Thyroid gland (tissue), 4 donors: ENCODE results near the gene HNRNPF. TPM values are rescaled to one million over a fixed set of nuclear protein-coding genes. Genes with fewer than 3 reads are reported as not detected.
A peak's percentile ranks its signal among the peaks of the same experiment; 100 is the strongest.
"Not testable (repeated sequence)": the region's sequence is repeated elsewhere in the genome, so short reads cannot be mapped to it uniquely, and the experiment has no call there.

Experiments used
- DNase-seq, 2 donors: peaks; one replicate each; pipeline ENCODE4 v3.0.0-alpha.2; 2019
- H3K27ac ChIP-seq, 3 donors: fragments of 200-600 bp; sonication (generic); 1 replicate in 2 of 3; 2 replicates in 1 of 3; pipeline ENCODE4 v1.5.1; 2016 to 2019; ENCODE audit warnings: mild to moderate bottlenecking in 1 of 3, moderate library complexity in 1 of 3
- H3K27me3 ChIP-seq: fragments of 200-600 bp; sonication (generic); one replicate; pipeline ENCODE4 v1.5.1; 2019
- H3K36me3 ChIP-seq, 2 donors: fragments of 200-600 bp; sonication (generic); one replicate each; pipeline ENCODE4 v1.5.1; 2016 to 2019
- H3K4me1 ChIP-seq, 2 donors: fragments of 200-600 bp; sonication (generic); one replicate each; pipeline ENCODE4 v1.5.1; 2017 to 2019
- H3K4me3 ChIP-seq, 3 donors: fragments of 200-600 bp; sonication (generic); replicated peaks in 1 of 3; 1 replicate in 2 of 3; 2 replicates in 1 of 3; pipeline ENCODE4 v1.5.1; 2016; ENCODE audit warnings: mild to moderate bottlenecking in 1 of 3
- H3K9me3 ChIP-seq: fragments of 200-600 bp; sonication (generic); one replicate; pipeline ENCODE4 v1.5.1; 2017
- CTCF ChIP-seq, 6 experiments: fragments of 200-600 bp in 3 of 6; fragments of 450-650 bp in 3 of 6; sonication (generic) in 3 of 6; IDR thresholded peaks; one replicate each; pipeline ENCODE4 v1.5.1; 2016 to 2019; ENCODE audit warnings: antibody characterized with exemption in 6 of 6, mild to moderate bottlenecking in 2 of 6, inconsistent platforms in 1 of 6, moderate library complexity in 1 of 6
- POLR2A ChIP-seq, 2 donors: fragments of 450-650 bp; IDR thresholded peaks; one replicate each; pipeline ENCODE4 v1.6.1; 2017; ENCODE audit warnings: antibody characterized with exemption in 2 of 2, mild to moderate bottlenecking in 2 of 2, moderate library complexity in 1 of 2
- WGBS, 2 donors: methylation state at CpG; one replicate each; pipeline ENCODE4 v1.1.5; 2017; 5-methylcytosine and 5-hydroxymethylcytosine counted together
- intact Hi-C: fragments of 100-400 bp; cut with DNase I; formaldehyde crosslinking; loops from one replicate; pipeline ENCODE4 v1.15.1; 2023
- total RNA-seq, 4 donors: library from RNA; depleted of rRNA; stranded (reverse); fragments of >200 nt; gene quantifications; one replicate each; pipeline ENCODE4 v1.2.3, GENCODE V29; 2016

HNRNPF gene
- total RNA-seq, 4 donors from 2014 or later = 148 to 158 (median 155) TPM

GRCh38 chr10:43424416-43424815 is 15.4 kb upstream of the HNRNPF start:
- Histone ChIP-seq H3K27ac (peak overlapping the region in 2 of 3 donors; percentile 19 to 34), H3K4me3 (no peak overlapping the region), H3K36me3 (no peaks in the 10 kb centered on the region), H3K27me3 (no peaks in the 10 kb centered on the region), H3K4me1 (peaks cover 7 to 19% of the 10 kb centered on the region in 2 donors), H3K9me3 (no peaks in the 10 kb centered on the region)
- 80 to 85% methylated on average over 6 of the region's 6 CpGs for WGBS, 2 donors
- DNase-seq = no peak
- intact Hi-C loops = no loop called here
- no peak for TF ChIP-seq POLR2A (IDR thresholded peaks at IDR 0.05)
- TF ChIP-seq CTCF (IDR thresholded peaks at IDR 0.05) = no peak

GRCh38 chr10:43421944-43422343 is 13.0 kb upstream of the HNRNPF start:
- not testable (repeated sequence) for H3K27ac ChIP-seq

GRCh38 chr10:43421519-43421918 is 12.5 kb upstream of the HNRNPF start:
- intact Hi-C loops = no loop called here
- H3K4me3 ChIP-seq = no peak overlapping the region

More at GRCh38 chr10:43421944-43422343, 13.0 kb upstream of the HNRNPF start:
- H3K36me3 ChIP-seq, H3K4me3 ChIP-seq, H3K27me3 ChIP-seq, H3K9me3 ChIP-seq, DNase-seq, intact Hi-C loops: not testable (repeated sequence)
- H3K4me1 ChIP-seq = peaks cover 7 to 19% of the 10 kb centered on the region in 2 donors
- WGBS, 2 donors = 93 to 96% methylated on average over 4 of the region's 4 CpGs

GRCh38 chr10:43421201-43421507 is 12.2 kb upstream of the HNRNPF start:
- TF ChIP-seq POLR2A (IDR thresholded peaks at IDR 0.05) = no peak
- H3K27me3 ChIP-seq = no peaks in the 10 kb centered on the region
- no peaks in the 10 kb centered on the region for H3K36me3 ChIP-seq
- H3K27ac ChIP-seq = peak overlapping the region; percentile 91 to 99 (median 96)
- H3K9me3 ChIP-seq = no peaks in the 10 kb centered on the region
- intact Hi-C loops = no loop called here
- DNase-seq = no peak
- peaks cover 7 to 19% of the 10 kb centered on the region in 2 donors for H3K4me1 ChIP-seq
- peak overlapping the region in 2 of 3 donors; percentile 31 to 59 for H3K4me3 ChIP-seq
- 32 to 45% methylated on average over 4 of the region's 4 CpGs for WGBS, 2 donors

More at GRCh38 chr10:43421519-43421918, 12.5 kb upstream of the HNRNPF start:
- peak overlapping the region; percentile 91 to 99 (median 96) for H3K27ac ChIP-seq
- TF ChIP-seq POLR2A (IDR thresholded peaks at IDR 0.05) (no peak), CTCF (IDR thresholded peaks at IDR 0.05) (no peak)
- no peaks in the 10 kb centered on the region for H3K9me3 ChIP-seq
- DNase-seq = no peak
- no peaks in the 10 kb centered on the region for H3K27me3 ChIP-seq
- H3K36me3 ChIP-seq = no peaks in the 10 kb centered on the region
- peaks cover 7 to 19% of the 10 kb centered on the region in 2 donors for H3K4me1 ChIP-seq
- 85 to 89% methylated on average over 6 of the region's 6 CpGs for WGBS, 2 donors

- no peaks in the 10 kb centered on the region for H3K36me3 ChIP-seq
- no peaks in the 10 kb centered on the region for H3K9me3 ChIP-seq
- H3K27ac ChIP-seq = peak overlapping the region; percentile 91 to 99 (median 96)
- 0 to 3% methylated on average over 29 to 49 of the region's 63 CpGs for whole genome bisulfite sequencing, 2 donors
- intact Hi-C loops = no loop called here
- peak; percentile 82 to 86 for DNase-seq
- TF ChIP-seq CTCF (IDR thresholded peaks at IDR 0.05) (no peak), POLR2A (IDR thresholded peaks at IDR 0.05) (peak in 1 of 2 donors; percentile 85)
- peak overlapping the region; percentile 22 to 59 (median 31) for H3K4me3 ChIP-seq
- peaks cover 7 to 19% of the 10 kb centered on the region in 2 donors for H3K4me1 ChIP-seq
- no peaks in the 10 kb centered on the region for H3K27me3 ChIP-seq
Observed at GRCh38 chr10:43420369-43421200, 11.6 kb upstream of the HNRNPF start.

- no peak for DNase-seq
- peaks cover 7 to 19% of the 10 kb centered on the region in 2 donors for H3K4me1 ChIP-seq
- no peak for TF ChIP-seq CTCF (IDR thresholded peaks at IDR 0.05)
- TF ChIP-seq POLR2A (IDR thresholded peaks at IDR 0.05) = no peak
- 66 to 68% methylated on average over 18 of the region's 18 CpGs for WGBS, 2 donors
- H3K9me3 ChIP-seq = no peaks in the 10 kb centered on the region
- H3K27me3 ChIP-seq = no peaks in the 10 kb centered on the region
- H3K36me3 ChIP-seq = no peaks in the 10 kb centered on the region
- H3K27ac ChIP-seq = peak overlapping the region; percentile 91 to 99 (median 96)
- H3K4me3 ChIP-seq = peak overlapping the region in 2 of 3 donors; percentile 18 to 59
- intact Hi-C loops = no loop called here
Observed at GRCh38 chr10:43419997-43420368, 11.0 kb upstream of the HNRNPF start.
